Retina (tissue), 1 donor: Measurements from ENCODE around the gene VPS37C.
"Not testable (repeated sequence)": the region's sequence is repeated elsewhere in the genome, so short reads cannot be mapped to it uniquely, and the experiment has no call there.

Experiments
- DNase-seq: peaks from one replicate; pipeline ENCODE4 v3.0.0-alpha.2; 2016

VPS37C gene

DNA sequence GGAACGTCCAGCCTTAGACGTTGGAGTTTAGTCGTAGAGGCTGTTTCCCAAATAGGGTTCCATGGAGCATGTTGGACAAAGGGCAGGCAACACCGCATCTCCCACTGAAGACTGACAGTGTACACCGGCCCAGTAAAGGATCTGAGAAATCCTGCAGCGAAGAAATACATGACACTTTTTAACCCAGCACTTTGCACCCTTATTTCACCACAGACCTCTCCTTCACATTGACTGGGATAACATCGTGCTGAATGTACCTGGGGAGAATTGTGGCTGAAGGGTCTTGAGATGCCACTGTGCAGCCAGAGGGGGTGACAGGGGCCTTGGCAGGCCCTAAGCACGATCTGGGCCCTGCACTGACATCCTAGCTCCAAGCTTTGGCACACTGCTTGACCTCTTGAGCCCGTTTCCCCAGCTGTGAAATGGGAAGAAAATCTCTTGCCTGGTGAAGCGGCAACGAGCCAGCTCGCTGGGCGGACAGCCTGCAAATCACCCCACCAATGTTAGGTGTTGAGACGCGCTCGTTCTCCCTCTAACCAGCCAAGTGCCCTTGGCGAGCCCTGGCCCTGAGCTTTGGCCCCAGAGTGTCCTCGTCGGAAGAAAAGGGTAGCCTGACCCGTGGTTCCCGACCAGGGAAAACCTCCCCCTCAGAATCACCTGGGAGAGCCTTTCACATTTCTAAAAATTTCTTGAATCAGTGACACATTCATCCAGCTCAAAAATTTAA is 45.6 kb downstream of the VPS37C start:
- DNase-seq: no peak

DNA sequence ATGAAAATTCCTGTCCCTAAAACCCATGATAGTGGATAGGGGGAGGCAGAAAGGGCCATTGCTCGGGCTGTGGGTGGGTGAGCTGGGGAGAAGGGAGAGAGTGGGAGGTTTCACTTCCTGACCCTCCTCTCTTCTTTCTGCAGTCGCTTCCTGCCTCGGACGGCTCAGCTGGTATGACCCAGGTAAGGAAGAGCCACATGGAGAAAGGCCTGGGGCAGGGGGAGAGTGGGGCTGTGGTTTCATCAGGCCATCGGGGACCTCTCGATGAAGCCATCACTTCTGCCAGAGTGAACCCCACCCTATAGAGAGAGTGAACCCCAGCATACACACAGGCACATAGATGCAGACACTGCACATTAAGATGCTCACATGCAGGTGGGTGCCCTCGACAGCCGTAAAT is 46.3 kb downstream of the VPS37C start:
- no peak for DNase-seq

DNA sequence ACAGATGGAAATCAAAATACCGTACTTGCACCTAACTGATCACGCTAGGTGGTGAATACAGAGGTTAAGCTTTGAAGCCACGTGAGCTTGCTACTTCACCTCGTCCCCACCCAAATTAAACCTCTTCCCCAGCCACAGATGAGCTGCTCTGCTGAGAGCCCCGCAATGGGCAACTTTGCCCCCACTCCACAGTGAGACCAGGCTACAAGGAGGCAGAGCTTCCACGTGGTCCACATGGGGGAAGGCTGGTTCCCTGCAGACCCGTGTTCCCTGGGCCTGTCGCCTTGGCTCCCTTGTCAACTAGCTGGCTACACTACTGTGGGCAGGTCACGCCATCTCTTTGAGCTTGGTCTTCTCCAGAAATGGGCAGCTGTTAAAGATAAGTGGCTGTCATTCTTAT is 48.0 kb downstream of the VPS37C start:
- no peak for DNase-seq

DNA sequence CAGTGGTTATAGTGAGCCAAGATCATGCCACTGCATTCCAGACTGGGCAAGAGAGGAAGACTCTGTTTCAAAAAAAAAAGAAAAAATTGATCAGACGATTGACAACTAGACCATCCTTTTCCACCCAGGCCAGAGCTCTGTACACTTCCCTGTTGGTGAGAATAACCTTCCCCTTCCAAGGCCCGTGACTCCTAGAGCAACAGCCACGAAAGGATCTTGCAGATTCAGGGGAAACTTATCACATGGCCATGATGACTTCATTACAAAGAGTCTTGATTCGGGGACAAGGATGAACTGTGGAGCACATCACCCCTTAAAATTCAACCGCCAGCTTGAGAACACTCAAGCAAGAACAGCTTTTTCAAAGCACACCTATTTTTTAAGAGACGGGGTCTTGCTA is 48.7 kb downstream of the VPS37C start:
- DNase-seq: no peak

DNA sequence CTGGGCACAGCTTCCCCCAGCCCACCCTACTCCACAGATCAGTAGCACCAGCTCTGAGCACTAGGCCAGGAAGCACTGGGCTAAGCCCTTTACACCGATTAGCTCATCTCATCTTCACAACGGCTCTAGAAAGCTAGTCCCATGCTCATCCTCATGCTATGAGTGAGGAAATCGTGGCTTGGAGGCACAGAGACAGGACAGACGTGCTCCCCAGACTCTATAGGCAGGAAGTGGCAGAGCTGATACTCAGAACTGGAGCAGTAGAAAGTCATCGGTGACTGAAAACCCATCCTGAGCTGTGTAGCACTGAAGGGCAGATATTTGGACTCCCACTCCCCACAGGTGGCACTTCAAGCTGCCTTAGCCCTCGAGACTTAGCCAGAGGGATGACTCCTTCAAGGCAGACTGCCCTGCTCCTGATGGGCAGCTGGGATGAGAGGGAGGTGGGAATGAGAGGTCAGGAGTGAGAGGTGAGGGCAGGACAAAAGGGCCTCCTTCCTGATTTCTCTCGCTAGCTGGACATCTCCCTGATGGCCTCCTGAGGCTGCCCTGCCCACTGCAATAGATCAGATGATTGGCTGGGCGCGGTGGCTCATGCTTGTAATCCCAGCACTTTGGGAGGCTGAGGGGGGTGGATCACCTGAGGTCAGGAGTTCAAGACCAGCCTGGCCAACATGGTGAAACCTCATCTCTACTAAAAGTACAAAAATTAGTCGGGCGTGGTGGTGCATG is 49.3 kb downstream of the VPS37C start:
- DNase-seq: no peak

DNA sequence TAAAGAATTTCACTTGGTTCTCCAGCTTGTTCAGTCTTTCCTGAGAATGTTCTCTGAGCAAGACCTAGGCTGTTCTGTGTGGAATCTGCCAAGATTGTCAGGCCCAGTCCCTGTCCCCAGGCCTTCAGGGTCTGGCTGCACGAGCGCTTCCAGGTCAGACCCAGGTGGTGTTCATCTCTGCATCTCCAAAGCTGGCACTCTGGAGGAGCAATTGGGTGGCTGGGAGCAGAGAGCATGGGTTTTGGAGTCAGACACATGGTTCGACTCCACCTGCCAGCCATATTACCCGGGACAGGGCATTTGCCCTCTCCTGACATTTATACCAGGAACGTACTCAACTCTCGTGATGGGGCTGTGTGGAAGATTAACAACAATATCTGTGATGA is 50.2 kb downstream of the VPS37C start:
- DNase-seq: no peak

DNA sequence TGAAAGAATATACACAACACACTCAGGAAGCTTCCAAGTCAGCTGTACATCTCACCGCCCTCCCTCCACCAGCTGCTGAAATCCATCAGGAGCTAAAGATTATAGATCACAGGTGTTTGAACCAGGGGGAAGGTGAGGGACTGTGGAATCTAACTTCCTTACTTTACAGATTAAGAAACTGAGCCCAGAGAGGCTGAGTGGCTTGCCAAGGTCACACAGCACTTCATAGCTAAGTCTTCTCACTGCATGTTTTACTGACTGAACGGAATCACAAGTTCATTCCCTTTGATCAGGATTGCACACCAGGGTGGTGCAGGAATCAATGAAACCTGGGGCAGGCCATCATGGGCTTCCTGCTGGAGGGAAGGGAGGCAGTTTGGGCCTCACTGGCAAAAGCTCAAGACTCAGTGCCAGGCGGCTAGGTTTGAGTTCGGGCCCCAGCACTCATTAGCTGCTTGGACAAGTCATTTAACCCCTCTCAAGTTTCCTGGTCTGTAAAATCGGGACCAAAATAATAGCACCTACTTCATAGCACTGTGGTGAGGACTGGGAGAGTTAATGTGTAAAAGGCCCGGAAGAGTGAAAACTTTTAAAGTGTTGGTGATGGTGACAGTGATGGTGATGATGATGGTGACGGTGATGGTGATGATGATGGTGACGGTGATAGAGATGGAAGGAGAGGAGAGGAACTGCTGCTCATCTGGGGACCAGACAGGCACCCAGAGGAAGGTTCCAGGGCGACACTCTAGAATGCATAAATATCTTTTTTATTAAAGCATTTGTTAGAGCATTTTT is 50.8 kb downstream of the VPS37C start:
- no peak for DNase-seq

- DNase-seq: no peak
Observed at GRCh38 chr11:61109671-61110070, 51.6 kb downstream of the VPS37C start.

- DNase-seq: no peak
Observed at GRCh38 chr11:61108847-61109585, 52.2 kb downstream of the VPS37C start.

- no peak for DNase-seq
Observed at GRCh38 chr11:61107888-61108287, 53.3 kb downstream of the VPS37C start.

- no peak for DNase-seq
Observed at GRCh38 chr11:61106894-61107470, 54.2 kb downstream of the VPS37C start.

DNA sequence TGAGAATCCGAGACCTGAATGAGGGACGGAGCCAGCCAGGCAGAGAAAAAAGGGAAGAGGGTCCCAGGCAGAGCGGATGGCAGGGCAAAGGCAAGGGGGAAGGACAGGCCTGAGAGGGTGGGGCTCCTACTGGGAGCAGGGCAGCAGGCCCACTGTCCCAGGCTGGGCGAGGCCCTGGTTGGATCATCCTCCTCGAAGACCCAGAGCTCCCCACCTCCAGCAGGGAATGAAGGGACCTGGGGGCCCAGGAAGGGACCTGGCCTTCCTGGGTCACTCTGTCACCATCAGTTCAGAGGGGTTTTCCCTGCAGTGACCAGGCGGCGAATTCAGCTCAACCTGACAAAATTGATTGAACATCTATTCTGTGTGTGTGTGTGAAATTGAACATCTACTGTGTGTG is 54.9 kb downstream of the VPS37C start:
- DNase-seq: no peak

DNA sequence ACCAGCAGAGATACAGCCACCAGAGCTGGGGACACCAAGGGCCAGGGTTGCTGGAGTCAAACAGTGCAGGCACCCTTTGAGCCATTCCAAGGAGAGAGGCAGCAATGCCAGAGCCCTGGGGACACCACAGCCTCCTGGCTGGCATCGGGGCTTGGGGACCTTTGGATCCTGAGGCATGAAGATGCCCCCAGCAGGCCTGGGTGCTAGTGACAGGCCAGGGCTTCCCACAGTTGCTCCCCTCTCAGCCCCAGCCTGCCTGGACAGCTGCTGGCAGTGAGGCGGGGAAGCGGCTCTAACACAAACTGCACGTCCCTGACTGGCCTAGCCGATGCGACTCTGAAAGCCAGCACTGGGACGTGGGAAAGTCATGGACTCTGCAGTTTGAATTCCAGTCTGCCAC is 56.3 kb downstream of the VPS37C start:
- DNase-seq: no peak

GRCh38 chr11:61103851-61104423 is 57.3 kb downstream of the VPS37C start:
- no peak for DNase-seq

DNA sequence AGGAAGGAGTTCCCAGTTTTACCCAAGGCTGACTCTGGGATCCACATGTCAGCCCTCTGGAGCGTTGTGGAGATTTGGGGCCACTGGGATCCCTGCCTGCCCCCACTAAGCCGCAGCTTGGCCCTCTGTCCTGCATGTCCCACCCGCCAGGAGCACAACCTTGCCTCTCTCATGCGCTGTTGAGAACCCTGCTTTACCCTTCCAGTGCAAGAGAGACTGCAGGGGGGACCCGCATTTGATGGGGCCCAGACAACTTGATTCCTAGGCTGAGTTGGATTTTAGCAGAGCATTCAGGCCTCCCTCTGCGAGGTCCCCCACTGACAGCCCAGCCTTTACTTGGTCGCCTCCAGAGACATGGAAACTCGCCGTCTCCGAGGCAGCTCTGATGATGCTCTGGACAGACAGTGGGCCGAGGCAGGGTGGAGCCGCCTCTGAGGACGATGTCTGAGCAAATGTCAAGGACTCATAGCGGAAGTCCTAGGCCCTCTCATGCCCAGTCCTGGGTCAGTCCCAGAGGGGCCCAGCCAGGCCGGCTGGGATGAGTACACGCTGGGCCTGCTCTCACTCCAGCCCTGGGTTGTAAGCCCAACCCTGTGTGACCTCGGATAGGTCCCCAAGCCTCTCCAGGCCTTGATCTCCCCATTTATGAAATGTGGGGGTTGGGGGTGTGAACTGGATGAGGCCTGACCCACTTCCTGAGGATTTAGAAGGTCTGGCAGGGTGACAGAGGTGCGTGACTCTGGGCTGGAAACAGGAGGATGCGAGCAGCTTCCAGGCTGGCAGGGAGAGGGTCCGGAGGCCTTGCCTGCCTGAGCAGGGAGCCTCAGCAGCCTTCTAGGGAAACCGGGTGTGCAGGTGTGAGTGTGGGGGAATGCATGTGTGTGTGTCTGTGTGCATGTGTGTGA is 58.3 kb downstream of the VPS37C start:
- DNase-seq: peak; percentile 23

DNA sequence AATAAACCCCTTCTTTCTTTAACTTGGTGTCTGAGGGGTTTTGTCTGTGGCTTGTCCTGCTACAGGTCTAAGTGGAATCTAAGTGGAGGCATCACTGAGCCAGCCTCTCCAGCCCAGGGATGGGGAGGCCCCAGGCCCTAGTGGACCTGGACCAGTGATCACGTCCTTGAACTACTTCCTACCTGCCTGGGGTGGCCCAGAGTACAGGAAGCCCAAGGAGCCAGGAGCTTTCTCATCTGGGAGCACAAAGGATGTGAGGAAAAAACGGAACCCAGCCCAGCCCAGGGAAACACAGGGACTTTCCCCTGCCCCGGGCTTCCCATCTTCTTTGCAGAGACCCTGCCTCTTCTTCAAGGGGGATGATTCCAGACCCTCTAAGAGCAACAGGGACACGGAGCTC is 62.4 kb downstream of the VPS37C start:
- no peak for DNase-seq

- not testable (repeated sequence) for DNase-seq
Observed at GRCh38 chr11:61098261-61098660, 63.0 kb downstream of the VPS37C start.

DNA sequence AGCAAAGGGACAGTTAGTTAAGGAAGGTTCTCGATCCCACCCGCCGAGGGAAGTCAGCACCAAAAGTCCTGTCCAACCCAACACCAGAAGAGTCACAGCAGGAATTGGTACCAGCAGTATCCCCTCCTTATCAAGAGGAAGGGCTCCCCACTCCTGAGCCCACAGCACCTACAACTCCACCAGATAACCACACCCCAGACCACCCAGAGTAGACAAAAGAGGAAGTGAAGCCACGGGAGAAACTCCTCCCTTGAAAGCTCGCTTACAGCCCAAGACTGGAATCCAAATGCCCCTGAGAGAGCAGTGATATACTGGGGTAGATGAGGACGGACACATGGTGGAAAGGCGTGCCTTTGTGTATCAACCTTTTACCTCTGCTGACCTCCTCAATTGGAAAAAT is 66.2 kb downstream of the VPS37C start:
- DNase-seq: no peak

GRCh38 chr11:61094167-61094566 is 67.1 kb downstream of the VPS37C start:
- not testable (repeated sequence) for DNase-seq

DNA sequence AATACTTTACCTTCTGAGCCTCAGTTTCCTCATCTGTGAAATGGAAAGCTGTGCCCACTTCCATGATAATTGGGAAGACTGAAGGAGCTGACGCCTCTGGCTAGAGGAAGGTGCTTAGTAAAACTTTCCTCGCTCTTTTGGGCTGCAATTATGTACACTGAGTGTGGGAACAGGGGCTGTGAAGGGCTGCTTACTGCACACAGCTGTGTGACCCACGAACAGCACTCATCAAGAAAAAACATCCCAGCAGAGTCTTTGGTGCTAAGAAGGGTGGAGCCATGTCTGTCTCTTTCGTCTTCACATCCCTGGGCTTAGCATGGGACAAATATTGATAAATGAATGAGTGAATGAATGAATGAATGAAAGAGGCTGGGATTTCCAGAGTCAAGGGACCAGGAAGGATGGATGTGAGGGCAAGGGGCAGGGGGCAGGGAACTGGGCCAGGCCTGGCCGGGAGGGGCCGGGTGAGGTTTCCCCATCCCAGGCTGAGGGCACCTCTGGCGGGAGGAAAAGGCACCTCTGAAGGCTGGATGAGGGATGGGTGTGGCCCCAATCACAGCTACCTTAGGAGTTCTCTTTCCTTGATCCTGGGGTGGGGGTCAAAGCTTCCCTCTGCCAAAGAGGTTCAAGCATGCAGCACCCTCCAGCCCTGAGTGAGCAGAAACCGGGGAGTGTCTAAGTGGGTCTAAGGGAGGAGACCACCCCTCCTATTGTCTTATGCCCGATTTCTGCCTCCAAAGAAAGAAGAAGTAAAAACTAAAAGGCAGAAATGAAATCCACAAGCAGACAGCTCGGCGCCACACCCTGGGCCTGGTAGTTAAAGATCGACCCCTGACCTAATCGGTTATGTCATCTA is 68.1 kb downstream of the VPS37C start:
- DNase-seq: no peak
